Liver (tissue), 9 donors: ENCODE data around the gene CTXND2. TPM values are rescaled to one million over a fixed set of nuclear protein-coding genes. Genes with fewer than 3 reads are reported as not detected.
"Not testable (repeated sequence)": the region's sequence is repeated elsewhere in the genome, so short reads cannot be mapped to it uniquely, and the experiment has no call there.

Source experiments
- DNase-seq: peaks from one replicate; pipeline ENCODE4 v3.0.0-alpha.2; 2017; ENCODE audit warnings: low spot score
- H3K27ac ChIP-seq, 2 donors: one replicate each; pipeline ENCODE4 v1.7.0; 2013; ENCODE audit warnings: inconsistent platforms in 2 of 2, low read length in 2 of 2, control low read depth in 1 of 2, low read depth in 1 of 2, mild to moderate bottlenecking in 1 of 2
- H3K27me3 ChIP-seq, 4 donors: one replicate each; pipeline versions ENCODE4 v1.6.1 to v1.7.0; 2013; ENCODE audit warnings: low read length in 3 of 4, inconsistent platforms in 1 of 4, mild to moderate bottlenecking in 1 of 4, moderate library complexity in 1 of 4; ENCODE audit not compliant: control insufficient read depth in 4 of 4, insufficient read depth in 4 of 4
- H3K36me3 ChIP-seq, 4 donors: one replicate each; pipeline versions ENCODE4 v1.6.1 to v1.7.0; 2013; ENCODE audit warnings: low read length in 3 of 4, mild to moderate bottlenecking in 3 of 4, low read depth in 1 of 4, moderate library complexity in 1 of 4; ENCODE audit not compliant: control insufficient read depth in 4 of 4, insufficient read depth in 3 of 4
- H3K4me1 ChIP-seq, 4 donors: one replicate each; pipeline versions ENCODE4 v1.6.1 to v1.7.0; 2013; ENCODE audit warnings: low read length in 3 of 4, mild to moderate bottlenecking in 3 of 4, moderate library complexity in 1 of 4; ENCODE audit not compliant: control insufficient read depth in 4 of 4, insufficient read depth in 4 of 4
- H3K4me3 ChIP-seq, 3 donors: one replicate each; pipeline versions ENCODE4 v1.6.1 to v1.7.0; 2013; ENCODE audit warnings: low read length in 3 of 3, control low read depth in 1 of 3, low read depth in 1 of 3, mild to moderate bottlenecking in 1 of 3
- H3K9ac ChIP-seq, 2 donors: one replicate each; pipeline ENCODE4 v1.7.0; 2013; ENCODE audit warnings: low read length in 2 of 2, mild to moderate bottlenecking in 2 of 2, moderate library complexity in 2 of 2, control low read depth in 1 of 2, low read depth in 1 of 2
- H3K9me3 ChIP-seq, 4 donors: one replicate each; pipeline versions ENCODE4 v1.6.1 to v1.7.0; 2013; ENCODE audit warnings: low read length in 3 of 4; ENCODE audit not compliant: control insufficient read depth in 4 of 4
- FOXA1 ChIP-seq: IDR thresholded peaks from 2 replicates; pipeline ENCODE4 v1.6.1; 2016; ENCODE audit warnings: antibody characterized with exemption
- FOXA2 ChIP-seq: IDR thresholded peaks from 2 replicates; pipeline ENCODE4 v1.6.1; 2016; ENCODE audit warnings: antibody characterized with exemption
- GABPA ChIP-seq, 2 donors: IDR thresholded peaks in 1 of 2; conservative IDR thresholded peaks in 1 of 2; 2 replicates each; pipeline ENCODE4 v1.6.1; 2016; ENCODE audit warnings: antibody characterized with exemption in 2 of 2, mild to moderate bottlenecking in 1 of 2, moderate library complexity in 1 of 2
- HNF4A ChIP-seq, 2 donors: conservative IDR thresholded peaks; 2 replicates each; pipeline ENCODE4 v1.6.1; 2016; ENCODE audit warnings: antibody characterized with exemption in 2 of 2, mild to moderate bottlenecking in 2 of 2
- HNF4G ChIP-seq: IDR thresholded peaks from 2 replicates; pipeline ENCODE4 v1.6.1; 2016; ENCODE audit warnings: antibody characterized with exemption
- JUND ChIP-seq, 2 donors: IDR thresholded peaks; 2 replicates each; pipeline ENCODE4 v1.6.1; 2016; ENCODE audit warnings: antibody characterized with exemption in 2 of 2
- NR2F2 ChIP-seq: IDR thresholded peaks from 2 replicates; pipeline ENCODE4 v1.6.1; 2016; ENCODE audit warnings: antibody characterized with exemption
- RAD21 ChIP-seq, 2 donors: IDR thresholded peaks; 2 replicates each; pipeline ENCODE4 v1.6.1; 2016; ENCODE audit warnings: antibody characterized with exemption in 2 of 2, mild to moderate bottlenecking in 2 of 2
- RXRA ChIP-seq, 2 donors: IDR thresholded peaks; 2 replicates each; pipeline ENCODE4 v1.6.1; 2017 to 2018; ENCODE audit warnings: antibody characterized with exemption in 2 of 2, mild to moderate bottlenecking in 1 of 2
- TAF1 ChIP-seq: conservative IDR thresholded peaks from 2 replicates; pipeline ENCODE4 v1.6.1; 2016; ENCODE audit warnings: antibody characterized with exemption, mild to moderate bottlenecking
- YY1 ChIP-seq: IDR thresholded peaks from 2 replicates; pipeline ENCODE4 v1.6.1; 2016; ENCODE audit warnings: antibody characterized with exemption, mild to moderate bottlenecking
- WGBS: extraction: QIAGEN DNeasy Blood & Tissue Kit; methylation state at CpG from one replicate; pipeline ENCODE4 v1.1.7; 2013; 5-methylcytosine and 5-hydroxymethylcytosine counted together
- polyA plus RNA-seq, 2 donors: library from polyadenylated mRNA; stranded (reverse) in 1 of 2; unstranded in 1 of 2; fragments of 200-250 nt in 1 of 2; fragments of >200 nt in 1 of 2; fragmentation: Nextera tagmentation in 1 of 2; extraction: Ambion mirVana in 1 of 2; gene quantifications; one replicate each; pipeline versions ENCODE4 v1.2.1 to v1.2.3, GENCODE V29; 2013 to 2015
- total RNA-seq, 2 donors: library from RNA; depleted of rRNA; stranded (reverse); fragments of >200 nt; gene quantifications; one replicate each; pipeline ENCODE4 v1.2.3, GENCODE V29; 2014
- TF ChIP-seq, protein P1 (sequence below): IDR thresholded peaks from 2 replicates; pipeline ENCODE4 v1.6.1; 2016; ENCODE audit warnings: antibody characterized with exemption
- TF ChIP-seq, protein P2 (sequence below): IDR thresholded peaks from 2 replicates; pipeline ENCODE4 v1.6.1; 2016; ENCODE audit warnings: antibody characterized with exemption
- TF ChIP-seq, protein P3 (sequence below): IDR thresholded peaks from 2 replicates; pipeline ENCODE4 v1.6.1; 2016; ENCODE audit warnings: antibody characterized with exemption
- TF ChIP-seq, protein P4 (sequence below): fragments of 150-350 bp; IDR thresholded peaks from 2 replicates; pipeline ENCODE4 v1.5.1; 2017; ENCODE audit warnings: improper control_type of control experiment, low read depth, low read length; ENCODE audit not compliant: missing input control
- TF ChIP-seq, protein P5 (sequence below): IDR thresholded peaks from 2 replicates; pipeline ENCODE4 v1.6.1; 2016; ENCODE audit warnings: antibody characterized with exemption, mild to moderate bottlenecking
- donor health status: healthy.
- donor health status: healthy.
- donor health status: healthy.
- donor health status: healthy.
- donor health status: healthy.

The CTXND2 gene
- total and polyA plus RNA-seq, 4 donors, result not detected

DNA sequence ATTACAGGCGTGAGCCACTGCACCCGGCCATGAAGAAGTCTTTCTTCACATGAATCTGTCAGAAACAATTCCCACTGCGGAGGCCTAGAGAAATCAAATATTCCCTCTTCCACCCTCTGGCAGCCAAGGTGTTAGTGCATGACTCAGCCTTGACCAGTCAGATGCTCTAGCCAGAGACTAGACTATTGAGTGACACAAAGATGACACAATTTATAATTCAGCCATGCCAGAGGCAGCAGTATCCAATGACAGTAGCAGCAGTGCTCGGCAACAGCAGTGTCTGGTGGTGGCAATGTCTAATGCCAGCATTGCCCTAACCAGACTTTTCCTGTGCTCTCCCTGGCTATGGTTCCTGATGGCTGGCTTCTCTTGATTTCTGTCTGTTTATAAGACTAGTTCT lies 8.7 kb downstream of the CTXND2 start:
- no peaks in the 10 kb centered on the region for H3K27me3 ChIP-seq
- 88% methylated on average over 4 of the region's 4 CpGs for WGBS
- no peak overlapping the region for H3K9ac ChIP-seq
- H3K36me3 ChIP-seq, result no peaks in the 10 kb centered on the region
- no peak overlapping the region for H3K4me3 ChIP-seq
- H3K27ac ChIP-seq, result no peak overlapping the region
- H3K9me3 ChIP-seq, result no peaks in the 10 kb centered on the region
- no peaks in the 10 kb centered on the region for H3K4me1 ChIP-seq
- TF ChIP-seq, protein P1, sequence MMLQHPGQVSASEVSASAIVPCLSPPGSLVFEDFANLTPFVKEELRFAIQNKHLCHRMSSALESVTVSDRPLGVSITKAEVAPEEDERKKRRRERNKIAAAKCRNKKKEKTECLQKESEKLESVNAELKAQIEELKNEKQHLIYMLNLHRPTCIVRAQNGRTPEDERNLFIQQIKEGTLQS, result no peak
- TF ChIP-seq YY1 (no peak), RXRA (IDR thresholded peaks at IDR 0.05) (no peak), GABPA (IDR thresholded peaks at IDR 0.05 in 1 of 2, conservative IDR thresholded peaks at IDR 0.05 in 1 of 2) (no peak), JUND (IDR thresholded peaks at IDR 0.05) (no peak), NR2F2 (no peak), RAD21 (IDR thresholded peaks at IDR 0.05) (no peak), TAF1 (no peak), HNF4G (no peak), FOXA2 (no peak), HNF4A (conservative IDR thresholded peaks at IDR 0.05) (no peak), FOXA1 (no peak)
- TF ChIP-seq, protein P2, sequence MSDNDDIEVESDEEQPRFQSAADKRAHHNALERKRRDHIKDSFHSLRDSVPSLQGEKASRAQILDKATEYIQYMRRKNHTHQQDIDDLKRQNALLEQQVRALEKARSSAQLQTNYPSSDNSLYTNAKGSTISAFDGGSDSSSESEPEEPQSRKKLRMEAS, result no peak
- TF ChIP-seq, protein P3, sequence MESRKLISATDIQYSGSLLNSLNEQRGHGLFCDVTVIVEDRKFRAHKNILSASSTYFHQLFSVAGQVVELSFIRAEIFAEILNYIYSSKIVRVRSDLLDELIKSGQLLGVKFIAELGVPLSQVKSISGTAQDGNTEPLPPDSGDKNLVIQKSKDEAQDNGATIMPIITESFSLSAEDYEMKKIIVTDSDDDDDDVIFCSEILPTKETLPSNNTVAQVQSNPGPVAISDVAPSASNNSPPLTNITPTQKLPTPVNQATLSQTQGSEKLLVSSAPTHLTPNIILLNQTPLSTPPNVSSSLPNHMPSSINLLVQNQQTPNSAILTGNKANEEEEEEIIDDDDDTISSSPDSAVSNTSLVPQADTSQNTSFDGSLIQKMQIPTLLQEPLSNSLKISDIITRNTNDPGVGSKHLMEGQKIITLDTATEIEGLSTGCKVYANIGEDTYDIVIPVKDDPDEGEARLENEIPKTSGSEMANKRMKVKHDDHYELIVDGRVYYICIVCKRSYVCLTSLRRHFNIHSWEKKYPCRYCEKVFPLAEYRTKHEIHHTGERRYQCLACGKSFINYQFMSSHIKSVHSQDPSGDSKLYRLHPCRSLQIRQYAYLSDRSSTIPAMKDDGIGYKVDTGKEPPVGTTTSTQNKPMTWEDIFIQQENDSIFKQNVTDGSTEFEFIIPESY, result no peak
- TF ChIP-seq, protein P4, sequence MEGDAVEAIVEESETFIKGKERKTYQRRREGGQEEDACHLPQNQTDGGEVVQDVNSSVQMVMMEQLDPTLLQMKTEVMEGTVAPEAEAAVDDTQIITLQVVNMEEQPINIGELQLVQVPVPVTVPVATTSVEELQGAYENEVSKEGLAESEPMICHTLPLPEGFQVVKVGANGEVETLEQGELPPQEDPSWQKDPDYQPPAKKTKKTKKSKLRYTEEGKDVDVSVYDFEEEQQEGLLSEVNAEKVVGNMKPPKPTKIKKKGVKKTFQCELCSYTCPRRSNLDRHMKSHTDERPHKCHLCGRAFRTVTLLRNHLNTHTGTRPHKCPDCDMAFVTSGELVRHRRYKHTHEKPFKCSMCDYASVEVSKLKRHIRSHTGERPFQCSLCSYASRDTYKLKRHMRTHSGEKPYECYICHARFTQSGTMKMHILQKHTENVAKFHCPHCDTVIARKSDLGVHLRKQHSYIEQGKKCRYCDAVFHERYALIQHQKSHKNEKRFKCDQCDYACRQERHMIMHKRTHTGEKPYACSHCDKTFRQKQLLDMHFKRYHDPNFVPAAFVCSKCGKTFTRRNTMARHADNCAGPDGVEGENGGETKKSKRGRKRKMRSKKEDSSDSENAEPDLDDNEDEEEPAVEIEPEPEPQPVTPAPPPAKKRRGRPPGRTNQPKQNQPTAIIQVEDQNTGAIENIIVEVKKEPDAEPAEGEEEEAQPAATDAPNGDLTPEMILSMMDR, result no peak
- TF ChIP-seq, protein P5, sequence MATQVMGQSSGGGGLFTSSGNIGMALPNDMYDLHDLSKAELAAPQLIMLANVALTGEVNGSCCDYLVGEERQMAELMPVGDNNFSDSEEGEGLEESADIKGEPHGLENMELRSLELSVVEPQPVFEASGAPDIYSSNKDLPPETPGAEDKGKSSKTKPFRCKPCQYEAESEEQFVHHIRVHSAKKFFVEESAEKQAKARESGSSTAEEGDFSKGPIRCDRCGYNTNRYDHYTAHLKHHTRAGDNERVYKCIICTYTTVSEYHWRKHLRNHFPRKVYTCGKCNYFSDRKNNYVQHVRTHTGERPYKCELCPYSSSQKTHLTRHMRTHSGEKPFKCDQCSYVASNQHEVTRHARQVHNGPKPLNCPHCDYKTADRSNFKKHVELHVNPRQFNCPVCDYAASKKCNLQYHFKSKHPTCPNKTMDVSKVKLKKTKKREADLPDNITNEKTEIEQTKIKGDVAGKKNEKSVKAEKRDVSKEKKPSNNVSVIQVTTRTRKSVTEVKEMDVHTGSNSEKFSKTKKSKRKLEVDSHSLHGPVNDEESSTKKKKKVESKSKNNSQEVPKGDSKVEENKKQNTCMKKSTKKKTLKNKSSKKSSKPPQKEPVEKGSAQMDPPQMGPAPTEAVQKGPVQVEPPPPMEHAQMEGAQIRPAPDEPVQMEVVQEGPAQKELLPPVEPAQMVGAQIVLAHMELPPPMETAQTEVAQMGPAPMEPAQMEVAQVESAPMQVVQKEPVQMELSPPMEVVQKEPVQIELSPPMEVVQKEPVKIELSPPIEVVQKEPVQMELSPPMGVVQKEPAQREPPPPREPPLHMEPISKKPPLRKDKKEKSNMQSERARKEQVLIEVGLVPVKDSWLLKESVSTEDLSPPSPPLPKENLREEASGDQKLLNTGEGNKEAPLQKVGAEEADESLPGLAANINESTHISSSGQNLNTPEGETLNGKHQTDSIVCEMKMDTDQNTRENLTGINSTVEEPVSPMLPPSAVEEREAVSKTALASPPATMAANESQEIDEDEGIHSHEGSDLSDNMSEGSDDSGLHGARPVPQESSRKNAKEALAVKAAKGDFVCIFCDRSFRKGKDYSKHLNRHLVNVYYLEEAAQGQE, result no peak
- no peak for DNase-seq

DNA sequence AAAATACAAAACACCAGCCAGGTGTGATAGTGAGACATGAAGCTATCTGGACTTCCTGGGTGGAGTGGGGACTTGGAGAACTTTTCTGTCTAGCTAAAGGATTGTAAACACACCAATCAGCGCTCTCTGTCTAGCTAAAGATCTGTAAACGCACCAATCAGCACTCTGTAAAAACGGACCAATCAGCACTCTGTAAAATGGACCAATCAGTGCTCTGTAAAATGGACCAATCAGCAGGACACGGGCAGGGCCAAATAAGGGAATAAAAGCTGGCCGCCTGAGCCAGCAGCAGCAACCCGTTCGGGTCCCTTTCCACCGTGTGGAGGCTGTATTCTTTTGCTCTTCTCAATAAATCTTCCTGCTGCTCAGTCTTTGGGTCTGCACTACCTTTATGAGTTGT lies 12.9 kb downstream of the CTXND2 start:
- WGBS, result 94% methylated on average over 8 of the region's 8 CpGs
- H3K4me3 ChIP-seq, H3K9ac ChIP-seq, H3K36me3 ChIP-seq, H3K27ac ChIP-seq, H3K27me3 ChIP-seq, H3K9me3 ChIP-seq, DNase-seq, H3K4me1 ChIP-seq: not testable (repeated sequence)
